ENCODE measurements around the gene AKAP9.
"Not testable (repeated sequence)": the region's sequence is repeated elsewhere in the genome, so short reads cannot be mapped to it uniquely, and the experiment has no call there.

Gene AKAP9

GRCh38 chr7:92025260-92025659 lies 84.6 kb downstream of the AKAP9 start:
- DNase-seq, result no peak

GRCh38 chr7:92026635-92027034 lies 86.0 kb downstream of the AKAP9 start:
- not testable (repeated sequence) for DNase-seq

- not testable (repeated sequence) for DNase-seq
Observed at GRCh38 chr7:92027128-92027527, 86.5 kb downstream of the AKAP9 start.

GRCh38 chr7:92028226-92028625 lies 87.6 kb downstream of the AKAP9 start:
- no peak for DNase-seq

GRCh38 chr7:92028686-92029085 lies 88.0 kb downstream of the AKAP9 start:
- no peak for DNase-seq

GRCh38 chr7:92034116-92034515 lies 93.5 kb downstream of the AKAP9 start:
- no peak for DNase-seq

- DNase-seq, result no peak
Observed at GRCh38 chr7:92035576-92035975, 94.9 kb downstream of the AKAP9 start.

GRCh38 chr7:92039900-92040299 lies 99.2 kb downstream of the AKAP9 start:
- no peak for DNase-seq

- DNase-seq, result no peak
Observed at GRCh38 chr7:92042056-92042737, 101.5 kb downstream of the AKAP9 start.

GRCh38 chr7:92043098-92043497 lies 102.4 kb downstream of the AKAP9 start:
- no peak for DNase-seq

- DNase-seq, result no peak
Observed at GRCh38 chr7:92043637-92044036, 103.0 kb downstream of the AKAP9 start.

- no peak for DNase-seq
Observed at GRCh38 chr7:92044148-92044547, 103.5 kb downstream of the AKAP9 start.

- DNase-seq, result no peak
Observed at GRCh38 chr7:92044940-92045339, 104.3 kb downstream of the AKAP9 start.

GRCh38 chr7:92051655-92052054 lies 111.0 kb downstream of the AKAP9 start:
- no peak for DNase-seq

GRCh38 chr7:92052159-92052558 lies 111.5 kb downstream of the AKAP9 start:
- no peak for DNase-seq

- no peak for DNase-seq
Observed at GRCh38 chr7:92052684-92053083, 112.0 kb downstream of the AKAP9 start.

GRCh38 chr7:92053312-92053711 lies 112.7 kb downstream of the AKAP9 start:
- no peak for DNase-seq

- no peak for DNase-seq
Observed at GRCh38 chr7:92056286-92056685, 115.6 kb downstream of the AKAP9 start.

- DNase-seq, result no peak
Observed at GRCh38 chr7:92057375-92057774, 116.7 kb downstream of the AKAP9 start.

GRCh38 chr7:92058040-92058439 lies 117.4 kb downstream of the AKAP9 start:
- DNase-seq, result peak; percentile 31

GRCh38 chr7:92058899-92059298 lies 118.2 kb downstream of the AKAP9 start:
- DNase-seq, result no peak

GRCh38 chr7:92061154-92061553 lies 120.5 kb downstream of the AKAP9 start:
- DNase-seq, result no peak

GRCh38 chr7:92064438-92065029 lies 123.9 kb downstream of the AKAP9 start:
- no peak for DNase-seq

- DNase-seq, result no peak
Observed at GRCh38 chr7:92071032-92071431, 130.4 kb downstream of the AKAP9 start.

- DNase-seq, result no peak
Observed at GRCh38 chr7:92072121-92072520, 131.5 kb downstream of the AKAP9 start.

Measured in CD4-positive, alpha-beta T cell treated with Interleukin-17A for 1 hour (primary cell).